Uterus (tissue), 4 donors: ENCODE data around the gene TRPV3. TPM values are rescaled to one million over a fixed set of nuclear protein-coding genes. Genes with fewer than 3 reads are reported as not detected.

Experiments used
- DNase-seq, 2 donors: peaks; one replicate each; pipeline ENCODE4 v3.0.0-alpha.2; 2019 to 2020
- H3K27ac ChIP-seq, 2 donors: fragments of 200-600 bp; sonication (generic); 1 replicate in 1 of 2; 2 replicates in 1 of 2; pipeline ENCODE4 v1.5.1; 2016 to 2018
- H3K27me3 ChIP-seq, 2 donors: fragments of 200-600 bp; sonication (generic); one replicate each; pipeline ENCODE4 v1.5.1; 2018 to 2019; ENCODE audit warnings: control low read depth in 1 of 2
- H3K36me3 ChIP-seq, 2 donors: fragments of 200-600 bp; sonication (generic); one replicate each; pipeline ENCODE4 v1.5.1; 2019; ENCODE audit warnings: control low read depth in 1 of 2
- H3K4me1 ChIP-seq, 2 donors: fragments of 200-600 bp; sonication (generic); one replicate each; pipeline ENCODE4 v1.5.1; 2018 to 2019; ENCODE audit warnings: control low read depth in 1 of 2
- H3K4me3 ChIP-seq, 2 donors: fragments of 200-600 bp; sonication (generic); 1 replicate in 1 of 2; 2 replicates in 1 of 2; pipeline ENCODE4 v1.5.1; 2018 to 2019; ENCODE audit warnings: mild to moderate bottlenecking in 1 of 2
- H3K9me3 ChIP-seq, 2 donors: fragments of 200-600 bp; sonication (generic); one replicate each; pipeline ENCODE4 v1.5.1; 2019; ENCODE audit warnings: control low read depth in 1 of 2
- POLR2A ChIP-seq, 2 donors: fragments of 450-650 bp; IDR thresholded peaks; one replicate each; pipeline ENCODE4 v1.6.1; 2016; ENCODE audit warnings: antibody characterized with exemption in 2 of 2, mild to moderate bottlenecking in 1 of 2, moderate library complexity in 1 of 2
- intact Hi-C: fragments of 100-400 bp; cut with DNase I; formaldehyde crosslinking; loops from one replicate; pipeline ENCODE4 v1.15.1; 2023; ENCODE audit warnings: low total_unique reads
- total RNA-seq, 4 donors: library from RNA; depleted of rRNA in 3 of 4; stranded (reverse); fragments of >200 nt in 3 of 4; gene quantifications; one replicate each; pipeline versions ENCODE4 v1.1.0 to v1.2.4, GENCODE V29; 2014 to 2023
- TF ChIP-seq, protein P1 (sequence below), 4 experiments: fragments of 200-600 bp in 2 of 4; fragments of 450-650 bp in 2 of 4; sonication (generic) in 2 of 4; IDR thresholded peaks; one replicate each; pipeline ENCODE4 v1.5.1; 2016 to 2019; ENCODE audit warnings: antibody characterized with exemption in 4 of 4, mild to moderate bottlenecking in 2 of 4, moderate library complexity in 1 of 4
- donor health status: DM: yes; HTN: yes; CAD: no.

Gene TRPV3
- total RNA-seq, 4 donors from 2014 or later, result 0.88 to 1.5 TPM; not detected in 2

DNA sequence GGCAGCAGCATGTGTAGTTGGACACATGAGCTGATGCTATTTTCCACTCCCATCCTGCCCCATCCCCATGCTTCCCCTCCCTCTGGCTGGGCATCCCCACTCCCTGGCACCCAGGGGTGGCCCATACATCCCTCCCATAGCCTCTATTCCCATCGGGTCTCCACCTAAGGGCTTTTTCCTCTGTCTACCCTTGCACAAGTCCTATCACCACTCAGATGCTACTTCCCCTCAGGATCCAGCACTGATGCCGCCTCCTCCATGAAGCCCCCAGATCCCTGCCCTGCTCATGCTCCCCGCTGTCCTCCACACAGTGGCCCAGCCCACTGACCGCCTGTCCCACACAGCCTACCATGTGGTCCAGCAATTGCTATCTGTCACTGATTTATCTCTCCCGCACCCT, 35.8 kb upstream of the TRPV3 start:
- TF ChIP-seq, protein P1, sequence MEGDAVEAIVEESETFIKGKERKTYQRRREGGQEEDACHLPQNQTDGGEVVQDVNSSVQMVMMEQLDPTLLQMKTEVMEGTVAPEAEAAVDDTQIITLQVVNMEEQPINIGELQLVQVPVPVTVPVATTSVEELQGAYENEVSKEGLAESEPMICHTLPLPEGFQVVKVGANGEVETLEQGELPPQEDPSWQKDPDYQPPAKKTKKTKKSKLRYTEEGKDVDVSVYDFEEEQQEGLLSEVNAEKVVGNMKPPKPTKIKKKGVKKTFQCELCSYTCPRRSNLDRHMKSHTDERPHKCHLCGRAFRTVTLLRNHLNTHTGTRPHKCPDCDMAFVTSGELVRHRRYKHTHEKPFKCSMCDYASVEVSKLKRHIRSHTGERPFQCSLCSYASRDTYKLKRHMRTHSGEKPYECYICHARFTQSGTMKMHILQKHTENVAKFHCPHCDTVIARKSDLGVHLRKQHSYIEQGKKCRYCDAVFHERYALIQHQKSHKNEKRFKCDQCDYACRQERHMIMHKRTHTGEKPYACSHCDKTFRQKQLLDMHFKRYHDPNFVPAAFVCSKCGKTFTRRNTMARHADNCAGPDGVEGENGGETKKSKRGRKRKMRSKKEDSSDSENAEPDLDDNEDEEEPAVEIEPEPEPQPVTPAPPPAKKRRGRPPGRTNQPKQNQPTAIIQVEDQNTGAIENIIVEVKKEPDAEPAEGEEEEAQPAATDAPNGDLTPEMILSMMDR (IDR thresholded peaks at IDR 0.05), result no peak
- no peak for TF ChIP-seq POLR2A (IDR thresholded peaks at IDR 0.05)
- DNase-seq, result no peak
- Histone ChIP-seq H3K4me3 (no peak overlapping the region), H3K4me1 (no peaks in the 10 kb centered on the region), H3K27ac (no peak overlapping the region), H3K27me3 (no peaks in the 10 kb centered on the region), H3K36me3 (no peaks in the 10 kb centered on the region), H3K9me3 (no peaks in the 10 kb centered on the region)
- intact Hi-C loops, result no loop called here

DNA sequence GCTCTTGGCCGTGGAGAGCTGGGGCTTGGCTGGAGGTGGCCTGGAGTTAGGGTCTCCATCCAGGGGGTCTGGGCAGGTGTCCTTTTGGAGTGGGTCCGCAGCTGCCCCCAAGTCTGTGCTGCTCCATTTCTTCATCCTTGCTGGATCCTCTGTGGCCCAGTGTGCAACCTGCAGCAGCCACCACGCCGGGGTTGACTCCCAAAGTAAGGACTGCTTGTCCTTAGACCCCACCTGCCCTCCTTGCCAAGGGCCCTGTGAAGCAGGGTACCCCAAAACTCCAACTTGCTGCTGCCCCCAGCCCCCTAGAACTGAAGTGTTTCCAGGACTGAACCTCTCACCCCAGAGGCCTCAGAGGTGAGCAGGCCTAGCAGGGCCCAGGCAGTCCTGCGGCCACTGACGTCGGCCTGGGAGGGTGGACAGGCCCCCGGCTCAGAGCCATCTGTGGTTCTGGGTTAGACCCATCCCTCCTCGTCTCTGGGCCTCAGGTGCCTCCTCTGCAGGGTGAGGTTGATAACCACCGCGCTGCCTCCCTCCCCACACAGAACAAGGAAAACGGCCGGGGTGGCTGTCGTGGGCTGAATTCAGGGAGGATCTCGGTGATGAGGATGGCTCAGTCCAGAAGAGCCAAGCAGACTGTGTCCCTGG, 34.7 kb upstream of the TRPV3 start:
- Histone ChIP-seq H3K27me3 (no peaks in the 10 kb centered on the region), H3K9me3 (no peaks in the 10 kb centered on the region), H3K4me1 (no peaks in the 10 kb centered on the region), H3K4me3 (no peak overlapping the region), H3K36me3 (no peaks in the 10 kb centered on the region), H3K27ac (no peak overlapping the region)
- no peak for DNase-seq
- no peak for TF ChIP-seq POLR2A (IDR thresholded peaks at IDR 0.05)
- TF ChIP-seq, protein P1 (IDR thresholded peaks at IDR 0.05), result no peak
- intact Hi-C loops, result no loop called here

DNA sequence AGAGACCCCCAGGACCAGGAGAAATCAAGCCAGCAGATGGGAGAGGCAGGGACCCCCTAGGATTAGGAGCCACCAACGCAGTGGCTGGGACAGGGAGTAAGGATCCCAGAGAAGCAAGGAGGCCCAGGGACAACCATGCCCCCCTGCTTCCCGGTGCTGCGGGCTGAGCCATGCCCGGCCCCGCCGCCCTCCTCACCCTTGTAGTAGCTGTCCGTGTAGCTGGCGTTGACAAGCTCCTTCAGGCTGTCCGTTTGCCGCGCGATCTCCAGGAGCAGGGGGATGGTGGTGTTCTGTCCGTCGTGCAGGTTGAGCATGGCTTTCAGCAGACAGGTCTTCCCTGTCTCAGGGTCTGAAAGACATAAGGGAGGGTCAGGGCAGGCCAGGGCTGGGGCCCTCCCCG, 33.2 kb upstream of the TRPV3 start:
- TF ChIP-seq POLR2A (IDR thresholded peaks at IDR 0.05), result no peak
- TF ChIP-seq, protein P1 (IDR thresholded peaks at IDR 0.05), result no peak
- Histone ChIP-seq H3K4me3 (no peak overlapping the region), H3K27ac (no peak overlapping the region), H3K4me1 (no peaks in the 10 kb centered on the region), H3K36me3 (no peaks in the 10 kb centered on the region), H3K9me3 (no peaks in the 10 kb centered on the region), H3K27me3 (no peaks in the 10 kb centered on the region)
- no peak for DNase-seq
- intact Hi-C loops, result no loop called here

DNA sequence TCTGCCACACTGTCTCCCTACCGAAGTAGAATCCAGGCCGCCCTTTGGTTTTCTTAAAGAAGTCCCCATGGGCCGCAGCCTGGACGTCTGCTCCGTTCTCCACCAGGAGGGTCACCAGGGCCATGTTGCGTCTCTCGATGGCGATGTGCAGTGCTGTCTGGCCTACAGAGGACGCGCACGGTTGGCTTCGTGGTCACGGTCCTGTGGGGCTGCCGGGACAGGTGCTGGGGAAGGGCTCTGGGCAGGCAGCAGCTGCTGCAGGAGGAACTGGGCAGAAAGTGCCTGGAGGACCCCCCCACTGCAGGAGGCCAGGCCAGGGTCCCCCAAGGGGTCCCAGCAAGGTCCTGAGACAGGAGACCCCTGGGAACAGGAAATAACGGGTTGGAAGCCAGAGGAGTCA, 32.6 kb upstream of the TRPV3 start:
- H3K36me3 ChIP-seq, result no peaks in the 10 kb centered on the region

DNA sequence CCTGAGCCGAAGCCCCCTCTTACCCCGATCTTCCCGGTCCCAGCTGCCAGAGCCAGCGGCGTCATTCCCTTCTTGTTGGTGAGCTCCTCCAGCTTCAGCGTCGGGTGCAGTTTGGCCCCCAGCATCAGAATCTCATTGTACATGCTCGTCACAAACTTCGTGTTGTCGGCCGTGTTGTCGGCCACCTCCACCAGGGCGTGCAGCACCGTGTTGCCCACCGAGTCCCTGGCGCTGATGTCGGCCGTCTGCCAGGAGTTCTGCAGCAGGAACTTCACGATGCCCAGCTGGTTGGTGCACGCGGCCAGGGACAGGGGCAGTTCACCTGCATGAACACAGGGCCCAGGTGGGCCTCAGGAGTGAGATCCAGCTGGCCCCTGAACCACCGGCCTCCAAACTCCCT, 32.2 kb upstream of the TRPV3 start:
- intact Hi-C loops, result no loop called here
- Histone ChIP-seq H3K4me3 (no peak overlapping the region), H3K27ac (no peak overlapping the region), H3K4me1 (no peaks in the 10 kb centered on the region), H3K36me3 (no peaks in the 10 kb centered on the region), H3K27me3 (no peaks in the 10 kb centered on the region), H3K9me3 (no peaks in the 10 kb centered on the region)
- TF ChIP-seq, protein P1 (IDR thresholded peaks at IDR 0.05), result no peak
- no peak for DNase-seq

More for the DNA sequence above, 32.6 kb upstream of the TRPV3 start:
- Histone ChIP-seq H3K27ac (no peak overlapping the region), H3K4me1 (no peaks in the 10 kb centered on the region), H3K9me3 (no peaks in the 10 kb centered on the region), H3K27me3 (no peaks in the 10 kb centered on the region), H3K4me3 (no peak overlapping the region)
- no peak for DNase-seq
- TF ChIP-seq, protein P1 (IDR thresholded peaks at IDR 0.05), result no peak
- no peak for TF ChIP-seq POLR2A (IDR thresholded peaks at IDR 0.05)
- intact Hi-C loops, result no loop called here
